Activated T-helper 1 cell treated with Interleukin-2 at 50 U/mL for 16 hours (primary cell): ENCODE measurements around the gene LGR4.
"Not testable (repeated sequence)": the region's sequence is repeated elsewhere in the genome, so short reads cannot be mapped to it uniquely, and the experiment has no call there.

Source experiments
- DNase-seq: peaks from one replicate; pipeline ENCODE4 v3.0.0-alpha.2; 2020; ENCODE audit warnings: low read depth

LGR4 gene, protein sequence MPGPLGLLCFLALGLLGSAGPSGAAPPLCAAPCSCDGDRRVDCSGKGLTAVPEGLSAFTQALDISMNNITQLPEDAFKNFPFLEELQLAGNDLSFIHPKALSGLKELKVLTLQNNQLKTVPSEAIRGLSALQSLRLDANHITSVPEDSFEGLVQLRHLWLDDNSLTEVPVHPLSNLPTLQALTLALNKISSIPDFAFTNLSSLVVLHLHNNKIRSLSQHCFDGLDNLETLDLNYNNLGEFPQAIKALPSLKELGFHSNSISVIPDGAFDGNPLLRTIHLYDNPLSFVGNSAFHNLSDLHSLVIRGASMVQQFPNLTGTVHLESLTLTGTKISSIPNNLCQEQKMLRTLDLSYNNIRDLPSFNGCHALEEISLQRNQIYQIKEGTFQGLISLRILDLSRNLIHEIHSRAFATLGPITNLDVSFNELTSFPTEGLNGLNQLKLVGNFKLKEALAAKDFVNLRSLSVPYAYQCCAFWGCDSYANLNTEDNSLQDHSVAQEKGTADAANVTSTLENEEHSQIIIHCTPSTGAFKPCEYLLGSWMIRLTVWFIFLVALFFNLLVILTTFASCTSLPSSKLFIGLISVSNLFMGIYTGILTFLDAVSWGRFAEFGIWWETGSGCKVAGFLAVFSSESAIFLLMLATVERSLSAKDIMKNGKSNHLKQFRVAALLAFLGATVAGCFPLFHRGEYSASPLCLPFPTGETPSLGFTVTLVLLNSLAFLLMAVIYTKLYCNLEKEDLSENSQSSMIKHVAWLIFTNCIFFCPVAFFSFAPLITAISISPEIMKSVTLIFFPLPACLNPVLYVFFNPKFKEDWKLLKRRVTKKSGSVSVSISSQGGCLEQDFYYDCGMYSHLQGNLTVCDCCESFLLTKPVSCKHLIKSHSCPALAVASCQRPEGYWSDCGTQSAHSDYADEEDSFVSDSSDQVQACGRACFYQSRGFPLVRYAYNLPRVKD

GRCh38 chr11:27472398-27473016 is at the start of gene LGR4:
Gene LGR4 (minus strand): TSS chr11:27472790. CDS start chr11:27472302, 488 bp downstream.
- DNase-seq, result peak; percentile 51

DNA sequence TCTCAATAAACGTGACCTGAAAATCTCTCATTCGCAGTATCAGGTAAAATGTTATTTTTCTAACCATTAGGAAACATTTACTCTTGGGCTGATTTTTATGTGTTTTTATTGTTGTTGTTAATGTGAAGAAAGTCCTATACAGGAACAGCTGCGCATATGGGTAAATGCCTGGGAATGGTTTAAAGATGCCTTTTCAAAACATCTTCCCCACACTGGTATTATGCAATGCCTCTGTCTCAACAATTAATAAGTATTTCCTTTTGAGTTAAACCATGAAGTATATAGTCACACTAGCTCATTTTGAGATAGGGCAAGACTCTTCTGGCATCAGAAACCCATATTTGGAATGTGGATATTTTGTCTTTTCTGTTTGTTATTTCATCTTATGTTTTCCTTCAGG is 47.6 kb upstream of the LGR4 start:
- DNase-seq, result no peak

- no peak for DNase-seq
Observed at GRCh38 chr11:27518518-27518917, 45.9 kb upstream of the LGR4 start.

GRCh38 chr11:27517490-27517889 is 44.9 kb upstream of the LGR4 start:
- DNase-seq, result not testable (repeated sequence)

GRCh38 chr11:27514558-27514957 is 42.0 kb upstream of the LGR4 start:
- DNase-seq, result no peak

DNA sequence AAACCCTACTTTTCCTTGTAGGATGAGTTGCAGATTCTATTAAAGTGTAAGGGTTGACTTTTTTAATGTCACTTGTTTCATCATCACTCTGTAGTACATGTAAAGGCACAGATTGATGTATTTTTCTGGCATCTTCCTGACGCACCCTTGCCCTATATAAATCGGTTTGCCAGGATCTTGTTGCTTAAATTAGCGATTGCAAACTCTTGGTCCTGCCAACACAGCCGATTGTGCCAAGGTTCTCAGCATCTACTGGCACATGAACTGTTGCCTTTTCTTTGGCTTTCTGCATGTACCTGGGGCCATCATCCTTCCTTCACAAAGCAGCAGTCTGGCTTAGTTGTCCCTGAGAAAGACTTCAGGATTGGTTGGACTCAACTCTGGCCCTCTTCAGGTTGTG is 41.5 kb upstream of the LGR4 start:
- DNase-seq, result no peak

GRCh38 chr11:27513389-27513788 is 40.8 kb upstream of the LGR4 start:
- no peak for DNase-seq

GRCh38 chr11:27512238-27512637 is 39.6 kb upstream of the LGR4 start:
- no peak for DNase-seq

- DNase-seq, result no peak
Observed at GRCh38 chr11:27509908-27510307, 37.3 kb upstream of the LGR4 start.

- DNase-seq, result no peak
Observed at GRCh38 chr11:27507557-27508322, 35.1 kb upstream of the LGR4 start.

DNA sequence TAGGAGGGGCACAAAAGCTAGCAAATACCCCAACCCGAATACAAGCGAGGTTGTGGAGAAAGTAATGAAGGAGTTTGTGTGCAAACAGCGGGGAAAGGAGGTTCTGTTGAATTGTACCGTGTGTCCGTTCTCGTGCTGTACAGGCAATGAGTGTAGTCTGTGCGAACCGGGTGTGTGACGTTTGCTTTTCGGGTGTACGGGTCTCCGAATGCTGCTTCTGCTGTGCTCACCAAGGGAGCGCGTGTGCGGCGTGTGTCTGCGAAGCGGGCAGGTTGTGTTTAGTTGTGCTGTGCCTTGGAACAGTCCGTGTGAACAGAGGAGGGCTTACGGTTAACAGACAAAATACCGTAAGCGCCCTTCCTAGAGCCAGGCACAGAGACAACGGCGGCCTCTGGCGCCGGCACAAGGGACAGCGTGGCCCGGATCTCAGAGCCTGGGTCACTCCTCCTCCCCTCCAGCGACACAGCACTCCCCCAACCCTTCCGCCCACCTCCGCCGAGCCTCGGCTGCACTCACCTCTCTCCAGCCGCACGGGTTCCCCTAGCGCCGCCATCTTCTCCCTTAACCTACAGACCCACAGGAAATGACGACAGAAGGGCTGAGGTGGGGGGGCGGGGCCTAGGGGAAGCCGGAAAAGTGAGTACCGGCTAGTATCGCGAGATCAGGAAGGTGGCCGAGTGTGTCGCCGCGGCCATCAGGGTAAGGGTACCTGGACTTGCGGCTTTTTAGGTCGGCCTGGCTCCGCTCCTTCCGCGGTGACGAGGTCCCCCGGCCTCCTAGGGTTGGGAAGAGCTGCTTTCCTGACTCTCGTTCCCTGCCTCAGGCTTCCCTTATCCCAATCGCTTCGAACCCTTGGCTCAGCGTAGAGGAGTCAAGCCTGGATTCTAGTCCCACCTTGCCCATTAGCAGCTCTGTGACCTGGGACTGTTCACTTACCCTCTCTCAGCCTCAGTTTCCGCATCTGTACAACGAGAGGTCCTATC is 33.9 kb upstream of the LGR4 start, which contains the start of gene LIN7C:
Gene LIN7C (minus strand): TSS at position 570 of the 983 bp plus-strand sequence. CDS start 17 bp downstream, at position 553.
- peak; percentile 89 for DNase-seq

GRCh38 chr11:27505781-27506180 is 33.2 kb upstream of the LGR4 start:
- no peak for DNase-seq

GRCh38 chr11:27504205-27504604 is 31.6 kb upstream of the LGR4 start:
- no peak for DNase-seq

DNA sequence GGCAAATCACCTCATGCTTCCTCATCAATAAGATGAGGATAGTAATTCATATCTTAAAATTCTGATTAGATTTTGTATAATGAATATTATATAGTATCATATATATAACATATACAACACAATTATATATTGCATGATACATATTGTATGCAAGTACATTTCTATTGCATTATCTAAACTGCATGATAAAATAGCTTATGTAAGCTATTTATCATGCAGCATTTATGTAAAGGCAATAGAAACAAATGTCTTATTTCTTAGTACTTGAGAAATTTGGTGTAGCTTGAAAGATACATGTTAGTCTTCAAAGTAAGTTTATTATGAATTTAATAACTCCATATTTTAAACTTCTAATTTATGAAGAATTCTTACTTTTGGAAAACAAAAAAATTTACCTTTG is 28.5 kb upstream of the LGR4 start:
- DNase-seq, result no peak

- no peak for DNase-seq
Observed at GRCh38 chr11:27497911-27498310, 25.3 kb upstream of the LGR4 start.

- DNase-seq, result no peak
Observed at GRCh38 chr11:27497284-27497866, 24.8 kb upstream of the LGR4 start.

- DNase-seq, result no peak
Observed at GRCh38 chr11:27496461-27496860, 23.9 kb upstream of the LGR4 start.

DNA sequence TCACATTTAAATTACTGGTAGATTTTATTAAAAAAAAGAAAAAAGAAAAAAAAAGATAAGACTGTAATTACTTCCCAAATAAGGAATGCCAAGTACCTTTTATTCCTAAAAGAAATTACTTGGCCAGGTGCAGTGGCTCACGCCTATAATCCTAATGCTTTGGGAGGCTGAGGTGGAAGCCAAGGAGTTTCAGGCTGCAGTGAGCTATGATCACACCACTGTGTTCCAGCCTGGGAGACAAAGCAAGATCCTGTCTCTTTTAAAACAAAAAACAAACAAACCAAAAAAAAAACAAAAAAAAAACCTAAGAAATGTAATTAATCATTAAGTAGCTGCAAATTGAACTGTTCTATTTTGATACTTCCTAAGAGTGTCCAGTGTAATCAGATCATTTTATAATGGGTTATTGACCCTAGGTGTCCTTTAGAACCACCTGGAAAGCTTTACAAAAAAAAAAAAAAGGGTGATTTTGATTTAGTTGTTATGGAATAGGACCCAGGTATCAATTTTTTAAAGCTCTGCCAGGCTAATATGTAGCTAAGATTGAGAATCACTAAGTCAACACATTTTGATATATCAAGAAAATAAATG is 23.2 kb upstream of the LGR4 start:
- DNase-seq, result no peak

DNA sequence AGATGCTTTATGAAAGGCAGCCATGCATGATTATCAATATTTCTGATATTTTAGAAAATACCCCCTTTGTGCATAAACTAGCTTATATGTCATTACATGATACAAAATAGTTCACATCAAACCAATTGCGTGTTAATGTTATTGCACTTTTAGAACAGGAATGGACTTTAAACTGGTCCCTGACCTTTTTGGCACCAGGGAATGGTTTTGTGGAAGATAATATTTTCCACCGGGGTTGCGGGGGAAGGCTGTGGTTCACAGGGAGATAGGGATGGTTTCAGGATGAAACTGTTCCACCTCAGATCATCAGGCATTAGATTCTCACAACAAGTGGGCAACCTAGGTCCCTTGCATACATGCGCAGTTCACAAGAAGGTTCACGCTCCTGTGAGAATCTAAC is 16.5 kb upstream of the LGR4 start:
- no peak for DNase-seq

DNA sequence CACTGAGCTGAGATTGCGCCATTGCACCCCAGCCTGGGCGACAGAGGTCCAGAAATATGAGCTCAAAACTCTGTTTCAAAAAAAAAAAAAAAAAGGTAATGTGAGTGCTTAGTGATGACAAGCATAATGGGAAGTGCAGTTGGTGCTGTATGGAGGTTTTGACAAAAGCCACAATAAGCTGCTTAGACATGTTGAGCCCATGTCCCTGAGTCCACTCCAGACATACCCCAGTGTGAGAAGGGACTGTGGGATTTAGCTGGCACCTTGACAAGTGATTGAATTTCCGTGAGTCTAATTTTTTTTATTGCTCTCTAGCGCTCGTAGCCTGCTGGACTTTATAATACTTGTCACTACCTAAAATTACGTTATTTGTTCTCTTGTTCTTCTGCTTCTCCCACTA is 15.1 kb upstream of the LGR4 start:
- no peak for DNase-seq
